ENCODE measurements around the gene SHB. TPM values are rescaled to one million over a fixed set of nuclear protein-coding genes. Genes with fewer than 3 reads are reported as not detected.

SHB gene
- total RNA-seq, 1 donor from 2014 or later, result 18.5 TPM

DNA sequence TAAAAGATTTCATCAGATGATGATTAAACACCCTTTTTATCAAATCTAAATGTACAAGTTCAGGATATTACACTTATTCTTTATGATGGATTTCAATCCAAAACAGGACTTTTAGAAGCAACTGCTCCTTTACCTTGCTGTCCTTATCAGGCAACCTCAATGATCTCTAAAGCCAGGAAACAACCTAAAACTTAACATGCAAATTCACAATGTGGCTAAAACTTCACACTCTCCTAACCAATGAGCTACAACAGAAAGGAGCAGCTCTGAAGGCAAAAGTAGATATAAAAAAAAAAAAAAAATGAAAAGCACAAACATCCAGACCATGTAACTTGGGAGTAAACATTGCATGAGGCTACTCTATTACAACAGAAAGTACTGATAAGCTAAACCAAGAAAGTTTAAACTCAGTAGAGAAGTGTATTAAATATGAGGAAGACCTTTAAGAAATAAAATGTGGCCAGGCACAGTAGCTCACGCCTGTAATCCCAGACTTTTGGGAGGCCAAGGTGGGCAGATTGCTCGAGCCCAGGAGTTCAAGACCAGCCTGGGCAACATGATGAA lies 188.0 kb downstream of the SHB start:
- Mint-ChIP-seq H3K4me3 (ENCODE audit: unreplicated experiment) (no peak overlapping the region), H3K9me3 (ENCODE audit: unreplicated experiment) (peaks cover 6% of the 10 kb centered on the region), H3K36me3 (ENCODE audit: low read depth, unreplicated experiment) (peaks cover 8% of the 10 kb centered on the region), H3K4me1 (ENCODE audit: unreplicated experiment) (no peaks in the 10 kb centered on the region), H3K27me3 (ENCODE audit: unreplicated experiment) (no peaks in the 10 kb centered on the region), H3K27ac (ENCODE audit: unreplicated experiment) (no peak overlapping the region)
- DNase-seq (ENCODE audit: low spot score), result no peak
- TF ChIP-seq, protein P1, sequence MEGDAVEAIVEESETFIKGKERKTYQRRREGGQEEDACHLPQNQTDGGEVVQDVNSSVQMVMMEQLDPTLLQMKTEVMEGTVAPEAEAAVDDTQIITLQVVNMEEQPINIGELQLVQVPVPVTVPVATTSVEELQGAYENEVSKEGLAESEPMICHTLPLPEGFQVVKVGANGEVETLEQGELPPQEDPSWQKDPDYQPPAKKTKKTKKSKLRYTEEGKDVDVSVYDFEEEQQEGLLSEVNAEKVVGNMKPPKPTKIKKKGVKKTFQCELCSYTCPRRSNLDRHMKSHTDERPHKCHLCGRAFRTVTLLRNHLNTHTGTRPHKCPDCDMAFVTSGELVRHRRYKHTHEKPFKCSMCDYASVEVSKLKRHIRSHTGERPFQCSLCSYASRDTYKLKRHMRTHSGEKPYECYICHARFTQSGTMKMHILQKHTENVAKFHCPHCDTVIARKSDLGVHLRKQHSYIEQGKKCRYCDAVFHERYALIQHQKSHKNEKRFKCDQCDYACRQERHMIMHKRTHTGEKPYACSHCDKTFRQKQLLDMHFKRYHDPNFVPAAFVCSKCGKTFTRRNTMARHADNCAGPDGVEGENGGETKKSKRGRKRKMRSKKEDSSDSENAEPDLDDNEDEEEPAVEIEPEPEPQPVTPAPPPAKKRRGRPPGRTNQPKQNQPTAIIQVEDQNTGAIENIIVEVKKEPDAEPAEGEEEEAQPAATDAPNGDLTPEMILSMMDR (IDR thresholded peaks at IDR 0.05; ENCODE audit: unreplicated experiment), result no peak

DNA sequence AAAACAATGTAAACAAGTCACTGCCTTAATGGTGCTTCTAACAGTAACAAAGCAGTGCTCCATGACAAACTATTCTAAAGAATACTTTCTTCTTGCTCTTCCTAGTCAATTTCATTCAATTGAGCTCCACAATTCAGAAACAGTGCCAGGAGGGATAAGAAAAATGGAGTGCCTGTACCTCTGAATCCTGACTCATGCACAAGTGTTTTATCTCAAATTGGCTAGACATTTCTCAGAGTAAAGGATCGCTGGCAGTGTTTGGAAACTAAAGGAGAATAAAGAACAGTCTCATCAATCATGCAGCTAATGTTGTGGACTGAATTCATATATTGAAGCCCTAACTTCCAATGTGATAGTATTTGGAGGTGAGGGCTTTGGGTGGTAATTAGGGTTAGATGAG lies 192.7 kb downstream of the SHB start:
- peaks cover 14% of the 10 kb centered on the region for H3K36me3 Mint-ChIP-seq (ENCODE audit: low read depth, unreplicated experiment)
- H3K27ac Mint-ChIP-seq (ENCODE audit: unreplicated experiment), result no peak overlapping the region
- TF ChIP-seq, protein P1 (IDR thresholded peaks at IDR 0.05; ENCODE audit: unreplicated experiment), result no peak
- no peak for DNase-seq (ENCODE audit: low spot score)
- peaks cover 6% of the 10 kb centered on the region for H3K9me3 Mint-ChIP-seq (ENCODE audit: unreplicated experiment)
- no peak overlapping the region for H3K4me3 Mint-ChIP-seq (ENCODE audit: unreplicated experiment)
- no peaks in the 10 kb centered on the region for H3K27me3 Mint-ChIP-seq (ENCODE audit: unreplicated experiment)
- no peaks in the 10 kb centered on the region for H3K4me1 Mint-ChIP-seq (ENCODE audit: unreplicated experiment)

DNA sequence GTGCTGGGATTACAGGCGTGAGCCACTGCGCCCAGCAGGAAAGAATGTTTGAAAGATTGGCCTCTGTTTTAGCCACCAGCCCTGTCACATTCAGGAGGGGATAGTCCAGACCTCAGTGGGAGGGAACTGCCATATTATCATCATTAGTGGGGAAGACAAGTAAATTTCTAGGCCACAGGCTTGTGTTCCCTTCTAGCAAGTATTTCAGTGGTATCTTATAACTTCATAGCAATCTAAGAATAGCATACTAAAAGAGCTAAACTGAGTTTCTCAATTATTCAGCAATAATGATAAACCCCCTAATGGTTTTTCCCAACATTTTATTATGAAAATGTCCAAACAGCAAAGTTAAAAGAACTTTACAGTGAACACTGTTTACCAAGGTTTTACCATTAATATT lies 195.1 kb downstream of the SHB start:
- H3K4me1 Mint-ChIP-seq (ENCODE audit: unreplicated experiment), result no peaks in the 10 kb centered on the region
- peaks cover 12% of the 10 kb centered on the region for H3K36me3 Mint-ChIP-seq (ENCODE audit: low read depth, unreplicated experiment)
- H3K27ac Mint-ChIP-seq (ENCODE audit: unreplicated experiment), result no peak overlapping the region
- no peak overlapping the region for H3K4me3 Mint-ChIP-seq (ENCODE audit: unreplicated experiment)
- H3K27me3 Mint-ChIP-seq (ENCODE audit: unreplicated experiment), result no peaks in the 10 kb centered on the region
- TF ChIP-seq, protein P1 (IDR thresholded peaks at IDR 0.05; ENCODE audit: unreplicated experiment), result no peak
- DNase-seq (ENCODE audit: low spot score), result no peak
- H3K9me3 Mint-ChIP-seq (ENCODE audit: unreplicated experiment), result peaks cover 6% of the 10 kb centered on the region

DNA sequence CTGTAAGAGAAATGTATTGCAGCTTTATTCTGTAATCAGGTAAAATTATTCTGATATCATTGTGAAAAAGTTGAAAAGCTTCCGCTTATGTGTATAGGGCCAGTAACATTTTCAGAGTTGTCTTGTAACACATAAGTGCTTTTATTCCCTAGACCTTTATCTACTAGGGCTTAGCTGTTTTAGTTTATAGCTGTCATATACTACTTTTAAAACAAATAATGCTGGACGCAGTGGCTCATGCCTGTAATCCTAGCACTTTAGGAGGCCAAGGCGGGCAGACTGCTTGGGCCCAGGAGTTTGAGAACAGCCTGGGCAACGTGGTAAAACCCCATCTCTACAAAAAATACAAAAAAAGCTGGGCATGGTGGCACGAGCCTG lies 198.2 kb downstream of the SHB start:
- no peak overlapping the region for H3K27ac Mint-ChIP-seq (ENCODE audit: unreplicated experiment)
- no peaks in the 10 kb centered on the region for H3K27me3 Mint-ChIP-seq (ENCODE audit: unreplicated experiment)
- H3K4me1 Mint-ChIP-seq (ENCODE audit: unreplicated experiment), result no peaks in the 10 kb centered on the region
- TF ChIP-seq, protein P1 (IDR thresholded peaks at IDR 0.05; ENCODE audit: unreplicated experiment), result no peak
- DNase-seq (ENCODE audit: low spot score), result no peak
- no peak overlapping the region for H3K4me3 Mint-ChIP-seq (ENCODE audit: unreplicated experiment)
- H3K36me3 Mint-ChIP-seq (ENCODE audit: low read depth, unreplicated experiment), result peaks cover 4% of the 10 kb centered on the region
- H3K9me3 Mint-ChIP-seq (ENCODE audit: unreplicated experiment), result no peaks in the 10 kb centered on the region

DNA sequence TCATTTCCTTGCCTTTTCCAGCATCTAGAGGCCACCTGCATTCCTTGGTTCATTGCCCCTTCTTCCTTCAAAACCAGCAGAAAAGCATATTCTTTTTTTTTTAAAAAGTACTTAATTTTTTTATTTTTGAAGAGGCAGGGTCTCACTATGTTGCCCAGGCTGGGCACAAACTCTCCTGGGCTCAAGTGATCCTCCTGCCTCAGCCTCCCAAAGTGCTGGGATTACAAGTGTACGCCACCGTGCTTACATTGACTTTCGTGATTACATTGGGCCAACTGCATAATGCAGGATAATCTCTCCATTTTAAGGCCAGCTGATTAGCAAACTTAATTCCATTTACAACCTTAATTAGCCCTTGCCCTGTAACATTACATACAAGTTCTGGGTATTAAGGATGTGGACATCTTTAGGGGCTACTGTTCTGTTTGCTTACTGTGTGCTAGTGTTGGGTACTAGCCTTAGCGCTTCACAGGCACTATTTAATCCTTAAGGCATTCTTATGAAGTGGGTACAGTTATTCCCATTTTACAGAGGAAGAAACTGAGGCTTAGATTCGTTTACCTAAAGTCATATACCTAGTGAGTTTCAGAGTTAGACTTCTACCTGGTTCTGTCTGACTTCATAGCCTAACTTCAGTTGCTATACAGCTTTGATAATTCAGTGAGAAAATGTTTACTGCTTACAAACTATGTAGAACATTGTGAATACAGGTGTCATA lies 198.8 kb downstream of the SHB start:
- Mint-ChIP-seq H3K4me3 (ENCODE audit: unreplicated experiment) (no peak overlapping the region), H3K9me3 (ENCODE audit: unreplicated experiment) (no peaks in the 10 kb centered on the region), H3K27ac (ENCODE audit: unreplicated experiment) (no peak overlapping the region), H3K36me3 (ENCODE audit: low read depth, unreplicated experiment) (no peaks in the 10 kb centered on the region), H3K27me3 (ENCODE audit: unreplicated experiment) (no peaks in the 10 kb centered on the region), H3K4me1 (ENCODE audit: unreplicated experiment) (no peaks in the 10 kb centered on the region)
- TF ChIP-seq, protein P1 (IDR thresholded peaks at IDR 0.05; ENCODE audit: unreplicated experiment), result no peak
- no peak for DNase-seq (ENCODE audit: low spot score)
